Chondrocyte (in vitro differentiated cells): Measurements from ENCODE around the gene OR8B2. TPM values are rescaled to one million over a fixed set of nuclear protein-coding genes. Genes with fewer than 3 reads are reported as not detected.
"Not testable (repeated sequence)": the region's sequence is repeated elsewhere in the genome, so short reads cannot be mapped to it uniquely, and the experiment has no call there.

Experiments
- DNase-seq: peaks from one replicate; pipeline ENCODE4 v3.0.0; 2021; ENCODE audit warnings: mixed read lengths, low spot score
- H3K27ac Mint-ChIP-seq: one replicate; pipeline ENCODE4 v1.8.0; 2021; ENCODE audit warnings: mild to moderate bottlenecking, moderate library complexity, mixed read lengths; ENCODE audit not compliant: unreplicated experiment
- H3K27me3 Mint-ChIP-seq: 2 replicates; pipeline ENCODE4 v1.8.0; 2021; ENCODE audit warnings: low read depth, mixed read lengths
- H3K36me3 Mint-ChIP-seq: 2 replicates; pipeline ENCODE4 v1.8.0; 2021; ENCODE audit warnings: low read depth, mixed read lengths
- H3K4me1 Mint-ChIP-seq: 2 replicates; pipeline ENCODE4 v1.8.0; 2021; ENCODE audit warnings: low read depth, mild to moderate bottlenecking, mixed read lengths
- H3K4me3 Mint-ChIP-seq: one replicate; pipeline ENCODE4 v1.8.0; 2021; ENCODE audit warnings: mild to moderate bottlenecking, moderate library complexity, mixed read lengths; ENCODE audit not compliant: unreplicated experiment
- H3K9me3 Mint-ChIP-seq: 2 replicates; pipeline ENCODE4 v1.8.0; 2021; ENCODE audit warnings: low read depth, mixed read lengths
- total RNA-seq: library from RNA; stranded (reverse); gene quantifications from 3 replicates; pipeline ENCODE4 v1.2.1, GENCODE V29; 2021
- TF ChIP-seq, protein P1 (sequence below): fragments of 200-600 bp; sonication (generic); IDR thresholded peaks from 2 replicates; pipeline ENCODE4 v1.5.0; 2021; ENCODE audit warnings: antibody characterized with exemption, mild to moderate bottlenecking, moderate library complexity

The OR8B2 gene
- total RNA-seq, 1 donor from 2014 or later = not detected

DNA sequence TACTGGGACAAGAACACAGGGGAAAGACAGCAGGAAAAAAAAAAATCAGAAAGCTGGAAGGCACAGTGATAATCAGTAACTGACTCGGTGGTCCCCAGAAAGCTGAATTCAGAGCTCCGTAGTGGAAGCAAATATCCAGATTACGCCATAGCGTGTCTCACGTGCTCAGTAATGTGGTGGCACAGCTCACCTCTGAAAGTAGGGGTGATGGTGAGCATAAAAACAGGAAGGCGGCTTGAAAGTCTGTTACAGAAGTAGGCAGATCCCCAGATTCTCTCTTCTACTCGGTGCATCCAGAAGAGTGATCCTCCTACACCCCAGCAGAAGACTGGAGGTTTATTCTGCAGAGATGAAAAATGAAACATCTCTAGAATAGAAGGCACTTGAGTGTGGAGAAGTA is 25.6 kb upstream of the OR8B2 start:
- no peaks in the 10 kb centered on the region for H3K9me3 Mint-ChIP-seq
- H3K36me3 Mint-ChIP-seq = no peaks in the 10 kb centered on the region
- peaks cover 60% of the 10 kb centered on the region for H3K27me3 Mint-ChIP-seq
- no peak for DNase-seq
- H3K27ac Mint-ChIP-seq = no peak overlapping the region
- no peaks in the 10 kb centered on the region for H3K4me1 Mint-ChIP-seq
- H3K4me3 Mint-ChIP-seq = no peak overlapping the region
- TF ChIP-seq, protein P1, sequence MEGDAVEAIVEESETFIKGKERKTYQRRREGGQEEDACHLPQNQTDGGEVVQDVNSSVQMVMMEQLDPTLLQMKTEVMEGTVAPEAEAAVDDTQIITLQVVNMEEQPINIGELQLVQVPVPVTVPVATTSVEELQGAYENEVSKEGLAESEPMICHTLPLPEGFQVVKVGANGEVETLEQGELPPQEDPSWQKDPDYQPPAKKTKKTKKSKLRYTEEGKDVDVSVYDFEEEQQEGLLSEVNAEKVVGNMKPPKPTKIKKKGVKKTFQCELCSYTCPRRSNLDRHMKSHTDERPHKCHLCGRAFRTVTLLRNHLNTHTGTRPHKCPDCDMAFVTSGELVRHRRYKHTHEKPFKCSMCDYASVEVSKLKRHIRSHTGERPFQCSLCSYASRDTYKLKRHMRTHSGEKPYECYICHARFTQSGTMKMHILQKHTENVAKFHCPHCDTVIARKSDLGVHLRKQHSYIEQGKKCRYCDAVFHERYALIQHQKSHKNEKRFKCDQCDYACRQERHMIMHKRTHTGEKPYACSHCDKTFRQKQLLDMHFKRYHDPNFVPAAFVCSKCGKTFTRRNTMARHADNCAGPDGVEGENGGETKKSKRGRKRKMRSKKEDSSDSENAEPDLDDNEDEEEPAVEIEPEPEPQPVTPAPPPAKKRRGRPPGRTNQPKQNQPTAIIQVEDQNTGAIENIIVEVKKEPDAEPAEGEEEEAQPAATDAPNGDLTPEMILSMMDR = no peak

DNA sequence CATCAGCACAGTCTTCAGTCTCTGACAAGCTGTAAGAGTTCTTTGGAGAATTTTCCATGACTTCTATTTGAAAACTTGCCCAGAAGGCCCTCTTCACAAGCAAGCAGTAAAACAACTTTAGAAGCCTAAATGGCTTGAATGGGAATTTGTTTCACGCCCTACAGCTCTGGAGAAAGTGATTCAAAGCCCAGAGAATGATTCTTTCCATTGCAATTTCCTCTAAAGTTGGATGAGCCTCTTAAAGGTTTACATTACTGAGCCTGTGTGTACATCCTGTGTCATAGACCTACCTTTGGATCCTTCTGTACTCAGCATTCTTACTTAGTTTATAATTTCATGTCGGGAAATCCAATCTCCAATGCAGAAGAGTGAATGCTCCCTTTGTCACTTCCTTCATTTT is 21.3 kb upstream of the OR8B2 start:
- no peak for DNase-seq
- H3K9me3 Mint-ChIP-seq = no peaks in the 10 kb centered on the region
- H3K4me1 Mint-ChIP-seq = peaks cover 3% of the 10 kb centered on the region
- TF ChIP-seq, protein P1 = no peak
- no peak overlapping the region for H3K27ac Mint-ChIP-seq
- H3K36me3 Mint-ChIP-seq = no peaks in the 10 kb centered on the region
- H3K4me3 Mint-ChIP-seq = no peak overlapping the region
- peaks cover 39% of the 10 kb centered on the region for H3K27me3 Mint-ChIP-seq

DNA sequence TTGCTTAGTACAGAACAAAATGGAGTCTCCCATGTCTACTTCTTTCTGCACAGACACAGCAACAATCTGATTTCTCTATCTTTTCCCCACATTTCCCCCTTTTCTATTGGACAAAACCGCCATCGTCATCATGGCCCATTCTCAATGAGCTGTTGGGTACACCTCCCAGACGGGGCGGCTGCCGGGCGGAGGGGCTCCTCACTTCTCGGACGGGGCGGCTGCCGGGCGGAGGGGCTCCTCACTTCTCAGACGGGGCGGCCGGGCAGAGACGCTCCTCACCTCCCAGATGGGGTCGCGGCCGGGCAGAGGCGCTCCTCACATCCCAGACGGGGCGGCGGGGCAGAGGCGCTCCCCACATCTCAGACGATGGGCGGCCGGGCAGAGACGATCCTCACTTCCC is 18.9 kb upstream of the OR8B2 start:
- H3K36me3 Mint-ChIP-seq, H3K4me3 Mint-ChIP-seq, DNase-seq, H3K4me1 Mint-ChIP-seq, H3K9me3 Mint-ChIP-seq, H3K27ac Mint-ChIP-seq: not testable (repeated sequence)
- H3K27me3 Mint-ChIP-seq = peaks cover 17% of the 10 kb centered on the region

DNA sequence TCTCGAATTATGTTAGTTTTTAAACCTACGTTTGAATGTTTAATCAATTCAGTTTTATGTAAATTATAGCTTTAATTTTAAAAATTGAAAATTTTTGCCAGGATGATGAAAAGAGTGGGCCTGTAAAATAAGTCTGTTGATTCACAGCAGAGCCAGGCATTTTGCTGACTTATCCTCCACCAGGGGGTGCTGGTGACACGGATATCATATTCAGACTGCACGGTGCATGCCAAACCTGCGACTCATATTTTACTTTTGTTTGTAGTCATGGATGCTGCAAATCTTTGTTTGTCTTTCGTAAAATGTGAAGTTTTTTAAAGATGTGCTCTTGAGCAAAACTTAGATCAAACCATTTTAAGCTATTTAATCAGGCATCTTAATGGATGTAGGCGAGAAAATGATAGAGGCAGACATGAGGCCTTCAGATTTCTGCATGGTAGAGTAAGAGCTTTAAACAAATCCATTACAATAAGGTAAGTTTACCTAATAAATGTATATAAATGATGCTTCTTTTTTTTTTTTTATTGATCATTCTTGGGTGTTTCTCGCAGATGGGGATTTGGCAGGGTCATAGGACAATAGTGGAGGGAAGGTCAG is 18.1 kb upstream of the OR8B2 start:
- no peak overlapping the region for H3K27ac Mint-ChIP-seq
- H3K4me1 Mint-ChIP-seq = peaks cover 3% of the 10 kb centered on the region
- H3K4me3 Mint-ChIP-seq = no peak overlapping the region
- TF ChIP-seq, protein P1 = peak; percentile 86
- no peaks in the 10 kb centered on the region for H3K36me3 Mint-ChIP-seq
- H3K27me3 Mint-ChIP-seq = peaks cover 13% of the 10 kb centered on the region
- no peak for DNase-seq
- H3K9me3 Mint-ChIP-seq = no peaks in the 10 kb centered on the region

DNA sequence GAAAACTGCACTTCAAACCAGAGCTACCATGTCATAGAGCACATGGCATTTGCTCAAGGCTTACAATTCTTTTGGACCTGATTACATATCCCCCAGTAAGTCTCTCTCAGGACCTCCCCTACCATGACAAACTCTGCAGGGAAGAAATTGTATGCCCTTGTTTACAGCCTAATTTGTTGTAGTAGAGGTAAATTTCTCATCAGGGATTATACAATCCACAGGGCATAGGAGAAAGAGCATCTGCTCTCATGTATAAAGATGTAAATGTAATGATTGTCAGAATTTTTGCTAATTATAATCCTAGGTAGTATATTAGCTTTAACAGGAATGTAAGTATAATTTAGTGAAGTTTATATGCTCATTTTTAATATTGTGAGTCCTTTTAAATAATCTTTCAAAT is 14.6 kb upstream of the OR8B2 start, which contains the start of gene OR8B3:
Gene OR8B3 (minus strand): TSS at position 101 of the 400 bp plus-strand sequence. CDS start 1,673 bp downstream, outside the sequence.
- no peak for DNase-seq
- Mint-ChIP-seq H3K4me1 (peaks cover 3% of the 10 kb centered on the region), H3K9me3 (no peaks in the 10 kb centered on the region), H3K27me3 (no peaks in the 10 kb centered on the region), H3K36me3 (no peaks in the 10 kb centered on the region), H3K27ac (no peak within 1 kb of the TSS), H3K4me3 (no peak within 1 kb of the TSS)
- TF ChIP-seq, protein P1 = no peak

DNA sequence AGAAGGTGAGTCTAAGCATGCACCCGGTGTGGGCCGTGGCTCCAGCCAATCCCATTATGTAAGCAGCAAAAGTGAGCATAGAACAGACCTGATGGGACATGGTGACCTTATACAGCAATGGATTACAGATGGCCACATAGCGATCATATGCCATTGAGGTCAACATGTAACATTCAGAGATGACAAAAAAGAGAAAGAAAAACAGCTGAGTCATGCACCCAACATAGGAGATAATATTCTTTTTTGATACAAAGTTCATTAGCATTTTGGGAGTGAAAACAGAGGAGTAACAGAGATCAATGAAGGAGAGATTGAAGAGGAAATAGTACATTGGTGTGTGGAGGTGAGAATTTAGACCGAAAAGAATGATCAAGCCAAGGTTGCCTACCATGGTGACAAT is 12.5 kb upstream of the OR8B2 start:
- H3K4me3 Mint-ChIP-seq, H3K4me1 Mint-ChIP-seq, H3K9me3 Mint-ChIP-seq, DNase-seq, H3K27ac Mint-ChIP-seq, H3K36me3 Mint-ChIP-seq, H3K27me3 Mint-ChIP-seq: not testable (repeated sequence)
